Loucy (cell line): Measurements from ENCODE around the gene GON4L.
A peak's percentile ranks its signal among the peaks of the same experiment; 100 is the strongest.
"Not testable (repeated sequence)": the region's sequence is repeated elsewhere in the genome, so short reads cannot be mapped to it uniquely, and the experiment has no call there.

Source experiments
- H2AFZ ChIP-seq: fragments of 200-600 bp; sonication (generic); 2 replicates; pipeline ENCODE4 v1.6.0; 2016; ENCODE audit warnings: antibody characterized with exemption, mild to moderate bottlenecking, low read length, moderate library complexity
- H3F3A ChIP-seq: fragments of 200-600 bp; 2 replicates; pipeline ENCODE4 v1.6.0; 2016; ENCODE audit warnings: antibody characterized with exemption, low read depth, mild to moderate bottlenecking
- H3K27me3 ChIP-seq: fragments of 200-600 bp; sonication (generic); 2 replicates; pipeline ENCODE4 v1.6.1; 2014; ENCODE audit warnings: low read length, mild to moderate bottlenecking; ENCODE audit not compliant: insufficient read depth, poor library complexity, severe bottlenecking
- H3K36me3 ChIP-seq: fragments of 200-600 bp; sonication (generic); 2 replicates; pipeline ENCODE4 v1.6.1; 2016; ENCODE audit warnings: low read length; ENCODE audit not compliant: insufficient read depth
- H3K4me1 ChIP-seq: fragments of 200-600 bp; sonication (generic); 2 replicates; pipeline ENCODE4 v1.5.1; 2014; ENCODE audit warnings: low read length, mild to moderate bottlenecking; ENCODE audit not compliant: insufficient read depth, poor library complexity, severe bottlenecking
- H3K4me2 ChIP-seq: fragments of 200-600 bp; sonication (generic); 2 replicates; pipeline ENCODE4 v1.6.0; 2014; ENCODE audit warnings: antibody characterized with exemption, low read length, low read depth, mild to moderate bottlenecking; ENCODE audit not compliant: poor library complexity, severe bottlenecking
- H3K4me3 ChIP-seq: fragments of 200-600 bp; sonication (generic); 2 replicates; pipeline ENCODE4 v1.5.1; 2014; ENCODE audit warnings: low read length, mild to moderate bottlenecking, mixed read lengths; ENCODE audit not compliant: poor library complexity, severe bottlenecking
- H3K79me2 ChIP-seq: fragments of 200-600 bp; sonication (generic); 2 replicates; pipeline ENCODE4 v1.6.1; 2014; ENCODE audit warnings: low read length; ENCODE audit not compliant: insufficient read depth
- H3K9ac ChIP-seq: fragments of 200-600 bp; sonication (generic); 2 replicates; pipeline ENCODE4 v1.6.0; 2014; ENCODE audit warnings: mild to moderate bottlenecking, low read depth, low read length, moderate library complexity; ENCODE audit not compliant: poor library complexity, severe bottlenecking
- H3K9me2 ChIP-seq: fragments of 200-600 bp; sonication (generic); replicated peaks from 2 replicates; pipeline ENCODE4 v1.6.1; 2016; ENCODE audit warnings: low read depth, low read length, mixed read lengths
- H3K9me3 ChIP-seq: fragments of 200-600 bp; sonication (generic); 2 replicates; pipeline ENCODE4 v1.6.1; 2014; ENCODE audit warnings: mild to moderate bottlenecking, antibody characterized with exemption, low read length, low read depth; ENCODE audit not compliant: insufficient read depth
- H4K20me1 ChIP-seq: fragments of 200-600 bp; sonication (generic); 2 replicates; pipeline ENCODE4 v1.6.0; 2014; ENCODE audit warnings: antibody characterized with exemption, low read length, mild to moderate bottlenecking; ENCODE audit not compliant: insufficient read depth, poor library complexity, severe bottlenecking
- EZH2phosphoT487 ChIP-seq: fragments of 200-600 bp; IDR thresholded peaks from 2 replicates; pipeline ENCODE4 v1.6.1; 2018; ENCODE audit warnings: antibody characterized with exemption, mild to moderate bottlenecking, moderate library complexity, borderline replicate concordance
- TF ChIP-seq, protein P1 (sequence below): fragments of 200-600 bp; sonication (generic); conservative IDR thresholded peaks from 2 replicates; pipeline ENCODE4 v1.5.1; 2014; ENCODE audit warnings: mild to moderate bottlenecking, antibody characterized with exemption, low read length

The GON4L gene

DNA sequence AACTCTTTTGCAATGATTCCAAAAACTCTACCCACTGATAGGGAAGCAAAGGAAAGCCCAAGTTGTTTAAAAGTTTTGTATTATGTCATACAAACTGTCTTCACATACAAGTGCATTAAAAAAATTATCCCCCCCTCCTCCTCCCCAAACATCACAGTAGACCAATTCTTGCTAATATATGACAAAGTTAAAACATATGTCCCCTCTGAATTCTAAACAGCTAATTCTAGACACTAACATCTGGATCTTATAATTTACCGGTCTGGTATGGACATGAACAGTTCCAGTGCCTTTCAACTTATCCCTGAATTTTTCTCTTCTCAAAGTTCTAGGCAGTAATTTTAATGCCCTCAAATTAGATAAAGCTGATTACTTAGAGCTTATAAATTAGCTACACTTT lies 40.7 kb upstream of the GON4L start:
- no peak overlapping the region for H2AFZ ChIP-seq

DNA sequence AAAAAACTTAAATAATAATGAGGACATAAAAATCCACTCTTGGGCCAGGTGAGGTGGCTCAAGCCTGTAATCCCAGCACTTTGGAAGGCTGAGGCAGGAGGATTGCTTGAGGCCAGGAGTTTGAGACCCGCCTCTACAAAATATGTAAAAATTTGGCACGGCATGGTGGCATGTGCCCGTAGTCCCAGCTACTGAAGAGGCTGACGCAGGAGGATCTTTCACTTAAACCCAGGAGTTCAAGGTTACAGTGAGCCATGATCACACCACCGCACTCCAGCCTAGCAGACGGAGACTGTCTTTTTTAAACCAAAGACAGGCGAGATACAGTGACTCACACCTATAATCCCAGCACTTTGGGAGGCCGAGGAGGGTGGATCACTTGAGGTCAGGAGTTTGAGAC lies 39.5 kb upstream of the GON4L start:
- H4K20me1 ChIP-seq, H3K9ac ChIP-seq, H2AFZ ChIP-seq, H3K4me1 ChIP-seq, H3K27me3 ChIP-seq, H3F3A ChIP-seq, H3K79me2 ChIP-seq, H3K4me3 ChIP-seq, H3K9me2 ChIP-seq, H3K4me2 ChIP-seq, H3K9me3 ChIP-seq: not testable (repeated sequence)
- peaks cover 26% of the 10 kb centered on the region; the same call in 1 of the 2 replicates for H3K36me3 ChIP-seq

More for the DNA sequence above, 40.7 kb upstream of the GON4L start:
- no peaks in the 10 kb centered on the region for H3K9me2 ChIP-seq
- no peaks in the 10 kb centered on the region for H3K79me2 ChIP-seq
- H3K4me1 ChIP-seq, result peaks cover 6% of the 10 kb centered on the region
- H3K9ac ChIP-seq, result no peak overlapping the region
- 0 out of 2 replicates have a peak, but pooled peaks cover 3% of the 10 kb centered on the region for H3F3A ChIP-seq
- H3K9me3 ChIP-seq, result no peaks in the 10 kb centered on the region
- TF ChIP-seq, protein P1, sequence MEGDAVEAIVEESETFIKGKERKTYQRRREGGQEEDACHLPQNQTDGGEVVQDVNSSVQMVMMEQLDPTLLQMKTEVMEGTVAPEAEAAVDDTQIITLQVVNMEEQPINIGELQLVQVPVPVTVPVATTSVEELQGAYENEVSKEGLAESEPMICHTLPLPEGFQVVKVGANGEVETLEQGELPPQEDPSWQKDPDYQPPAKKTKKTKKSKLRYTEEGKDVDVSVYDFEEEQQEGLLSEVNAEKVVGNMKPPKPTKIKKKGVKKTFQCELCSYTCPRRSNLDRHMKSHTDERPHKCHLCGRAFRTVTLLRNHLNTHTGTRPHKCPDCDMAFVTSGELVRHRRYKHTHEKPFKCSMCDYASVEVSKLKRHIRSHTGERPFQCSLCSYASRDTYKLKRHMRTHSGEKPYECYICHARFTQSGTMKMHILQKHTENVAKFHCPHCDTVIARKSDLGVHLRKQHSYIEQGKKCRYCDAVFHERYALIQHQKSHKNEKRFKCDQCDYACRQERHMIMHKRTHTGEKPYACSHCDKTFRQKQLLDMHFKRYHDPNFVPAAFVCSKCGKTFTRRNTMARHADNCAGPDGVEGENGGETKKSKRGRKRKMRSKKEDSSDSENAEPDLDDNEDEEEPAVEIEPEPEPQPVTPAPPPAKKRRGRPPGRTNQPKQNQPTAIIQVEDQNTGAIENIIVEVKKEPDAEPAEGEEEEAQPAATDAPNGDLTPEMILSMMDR, result no peak
- no peak for TF ChIP-seq EZH2phosphoT487
- no peaks in the 10 kb centered on the region for H3K27me3 ChIP-seq
- H4K20me1 ChIP-seq, result no peaks in the 10 kb centered on the region
- H3K4me3 ChIP-seq, result no peak overlapping the region
- peaks cover 29% of the 10 kb centered on the region; the same call in 1 of the 2 replicates for H3K36me3 ChIP-seq
- H3K4me2 ChIP-seq, result no peak overlapping the region

DNA sequence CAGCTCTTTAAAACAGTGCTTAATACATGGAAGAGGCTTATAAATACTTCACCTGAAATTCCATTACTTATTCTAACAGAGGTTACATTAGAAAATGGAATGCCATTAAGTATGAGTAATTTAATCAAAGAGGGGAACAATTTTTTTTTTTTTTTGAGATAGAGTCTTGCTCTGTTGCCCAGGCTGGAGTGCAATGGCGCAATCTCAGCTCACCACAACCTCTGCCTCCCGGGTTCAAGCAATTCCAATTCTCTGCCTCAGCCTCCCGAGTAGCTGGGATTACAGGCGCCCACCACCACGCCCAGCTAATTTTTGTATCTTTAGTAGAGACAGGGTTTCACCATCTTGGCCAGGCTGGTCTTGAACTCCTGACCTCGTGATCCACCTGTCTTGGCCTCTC lies 38.6 kb upstream of the GON4L start:
- not testable (repeated sequence) for H3K9me3 ChIP-seq, H3K79me2 ChIP-seq, H3K27me3 ChIP-seq, H3K4me2 ChIP-seq, H3K4me1 ChIP-seq, H2AFZ ChIP-seq, H3K9me2 ChIP-seq, H3K4me3 ChIP-seq, H3K9ac ChIP-seq, H3F3A ChIP-seq, H4K20me1 ChIP-seq
- peaks cover 17% of the 10 kb centered on the region; the same call in 1 of the 2 replicates for H3K36me3 ChIP-seq

DNA sequence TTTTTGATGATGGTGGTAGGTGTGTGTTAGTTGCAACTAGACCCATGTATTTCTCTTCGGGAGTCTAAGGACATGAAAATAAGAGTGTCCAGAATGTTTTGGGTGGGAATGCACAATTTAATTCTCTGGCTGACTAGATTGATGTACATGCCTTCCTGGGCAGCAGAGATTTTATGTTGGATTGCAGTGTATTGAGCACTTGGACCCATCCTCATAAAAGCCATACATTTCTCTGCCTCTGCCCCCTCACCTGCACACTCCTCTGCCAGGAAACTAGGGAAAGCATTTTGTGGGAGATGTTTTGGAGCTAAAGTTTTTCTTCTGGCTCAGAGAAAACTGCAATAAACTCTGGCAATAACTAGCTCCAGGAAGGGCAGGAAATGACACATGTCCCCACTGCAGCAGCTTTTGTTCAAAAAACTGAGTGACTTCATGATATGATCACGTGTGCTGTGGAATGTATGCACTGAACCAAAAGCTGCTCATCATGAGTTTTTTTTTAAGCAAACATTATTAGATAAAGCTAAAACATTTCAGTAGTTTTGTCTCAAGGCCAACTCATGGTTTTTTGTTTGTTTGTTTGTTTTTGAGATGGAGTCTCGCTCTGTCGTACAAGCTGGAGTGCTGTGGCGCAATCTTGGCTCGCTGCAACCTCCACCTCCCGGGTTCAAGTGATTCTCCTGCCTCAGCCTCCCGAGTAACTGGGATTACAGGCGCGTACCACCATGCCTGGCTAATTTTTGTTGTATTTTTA lies 36.6 kb upstream of the GON4L start:
- H4K20me1 ChIP-seq, result no peaks in the 10 kb centered on the region
- peaks cover 6% of the 10 kb centered on the region for H3K4me1 ChIP-seq
- H3K9me3 ChIP-seq, result no peaks in the 10 kb centered on the region
- peak overlapping the region; percentile 51 for H3K4me2 ChIP-seq
- peak overlapping the region; percentile 37 for H3K9ac ChIP-seq
- H3K27me3 ChIP-seq, result no peaks in the 10 kb centered on the region
- H2AFZ ChIP-seq, result peak overlapping the region; percentile 64
- H3K4me3 ChIP-seq, result peak overlapping the region; percentile 7
- no peaks in the 10 kb centered on the region for H3F3A ChIP-seq
- no peaks in the 10 kb centered on the region for H3K79me2 ChIP-seq
- no peak for TF ChIP-seq EZH2phosphoT487
- TF ChIP-seq, protein P1, result no peak
- no peaks in the 10 kb centered on the region for H3K36me3 ChIP-seq
- no peaks in the 10 kb centered on the region for H3K9me2 ChIP-seq
